SKM-1 treated with dmso at 0.1 percent for 144 hours (cell line): Measurements from ENCODE around the gene SDC3.

Experiments used
- DNase-seq: peaks from one replicate; lab custom pipeline; 2025; ENCODE audit not compliant: unreplicated experiment; lab: John Stamatoyannopoulos, UW

Gene SDC3

GRCh38 chr1:30905916-30906620 lies 2.5 kb downstream of the SDC3 start:
- DNase-seq, result no peak

DNA sequence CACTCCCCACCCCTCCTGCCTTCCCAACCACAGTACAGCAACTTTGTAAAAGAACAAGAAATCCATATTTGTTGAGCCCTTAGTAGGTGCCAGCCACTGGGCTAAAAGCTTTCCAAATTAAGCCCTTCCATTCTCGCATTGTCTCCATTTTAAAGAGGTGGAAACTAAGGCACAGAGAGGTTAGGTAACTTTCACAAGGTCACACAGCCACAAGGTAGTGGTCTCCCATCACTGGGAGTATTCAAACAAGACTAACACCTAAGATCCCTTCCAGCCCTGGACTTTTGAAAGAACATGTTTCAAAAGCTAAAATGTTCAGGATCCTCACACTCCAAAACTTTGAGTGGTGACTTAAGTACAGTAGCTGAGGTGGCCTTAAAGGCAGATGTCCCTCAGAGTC lies 3.2 kb downstream of the SDC3 start:
- no peak for DNase-seq

GRCh38 chr1:30904962-30905335 lies 3.6 kb downstream of the SDC3 start:
- no peak for DNase-seq

DNA sequence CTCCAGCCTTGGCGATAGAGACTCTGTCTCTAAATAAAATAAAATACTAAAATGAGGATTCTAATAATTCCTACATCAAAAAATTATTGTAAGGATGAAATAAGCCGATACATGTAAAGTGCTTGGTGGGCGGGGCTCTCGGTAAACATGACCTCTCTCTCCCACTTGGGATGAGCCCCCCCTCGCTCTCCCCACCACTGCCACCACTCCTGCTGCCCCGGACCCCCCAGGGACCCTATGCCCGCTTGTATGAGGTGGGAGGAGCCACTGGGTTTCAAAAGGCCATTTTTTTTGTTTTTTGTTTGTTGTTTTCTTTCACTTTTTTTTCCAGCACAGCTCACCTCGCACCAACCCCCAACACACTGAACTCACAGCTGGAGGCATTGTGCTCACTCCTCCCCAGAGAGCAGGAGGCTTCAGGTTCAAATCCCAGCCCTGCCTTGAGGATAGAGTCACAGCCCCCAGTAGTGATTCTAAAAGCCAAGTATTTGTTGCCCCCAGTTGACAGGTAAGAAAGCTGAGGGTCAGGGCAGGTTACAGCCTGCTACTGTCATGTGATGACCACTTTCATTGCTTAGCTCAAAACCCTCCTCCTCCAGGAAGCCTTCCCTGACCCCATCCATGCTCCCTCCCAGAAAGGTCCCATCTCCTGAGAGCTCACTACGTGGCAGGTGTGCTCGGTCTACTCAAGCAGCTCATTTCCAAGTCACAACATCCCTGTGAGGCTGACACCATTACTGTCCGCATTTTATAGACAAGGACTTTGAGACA lies 4.2 kb downstream of the SDC3 start:
- DNase-seq, result no peak

GRCh38 chr1:30903343-30904034 lies 5.1 kb downstream of the SDC3 start:
- no peak for DNase-seq

- no peak for DNase-seq
Measured at GRCh38 chr1:30902593-30903290, 5.8 kb downstream of the SDC3 start.

- DNase-seq, result no peak
Measured at GRCh38 chr1:30901798-30902581, 6.6 kb downstream of the SDC3 start.

- no peak for DNase-seq
Measured at GRCh38 chr1:30900931-30901560, 7.5 kb downstream of the SDC3 start.

- no peak for DNase-seq
Measured at GRCh38 chr1:30900486-30900885, 8.1 kb downstream of the SDC3 start.

GRCh38 chr1:30899577-30900389 lies 8.8 kb downstream of the SDC3 start:
- no peak for DNase-seq

GRCh38 chr1:30898031-30898815 lies 10.3 kb downstream of the SDC3 start:
- no peak for DNase-seq

GRCh38 chr1:30896905-30897304 lies 11.7 kb downstream of the SDC3 start:
- no peak for DNase-seq

- no peak for DNase-seq
Measured at GRCh38 chr1:30895944-30896660, 12.5 kb downstream of the SDC3 start.

- no peak for DNase-seq
Measured at GRCh38 chr1:30895382-30895943, 13.1 kb downstream of the SDC3 start.

DNA sequence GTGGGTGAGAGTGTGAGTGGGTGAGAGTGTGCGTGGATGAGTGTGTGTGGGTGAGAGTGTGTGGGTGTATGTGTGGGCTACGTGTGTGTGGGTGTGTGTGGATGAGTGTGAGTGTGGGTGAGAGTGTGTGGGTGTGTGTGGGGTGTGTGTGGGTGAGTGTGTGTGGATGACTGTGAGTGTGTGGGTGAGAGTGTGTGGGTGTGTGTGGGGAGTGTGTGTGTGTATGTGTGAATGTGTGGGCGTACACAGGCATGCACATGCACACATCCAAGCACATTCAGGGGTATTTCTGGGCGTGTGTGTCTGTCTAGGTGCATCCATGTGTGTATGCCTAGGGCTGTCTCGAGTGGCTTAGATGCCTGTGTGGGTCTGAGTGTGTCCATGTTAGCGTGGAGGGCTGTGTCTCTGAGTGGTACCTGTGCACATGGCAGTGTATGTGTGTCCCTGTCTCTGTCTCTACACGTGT lies 14.0 kb downstream of the SDC3 start:
- DNase-seq, result no peak

DNA sequence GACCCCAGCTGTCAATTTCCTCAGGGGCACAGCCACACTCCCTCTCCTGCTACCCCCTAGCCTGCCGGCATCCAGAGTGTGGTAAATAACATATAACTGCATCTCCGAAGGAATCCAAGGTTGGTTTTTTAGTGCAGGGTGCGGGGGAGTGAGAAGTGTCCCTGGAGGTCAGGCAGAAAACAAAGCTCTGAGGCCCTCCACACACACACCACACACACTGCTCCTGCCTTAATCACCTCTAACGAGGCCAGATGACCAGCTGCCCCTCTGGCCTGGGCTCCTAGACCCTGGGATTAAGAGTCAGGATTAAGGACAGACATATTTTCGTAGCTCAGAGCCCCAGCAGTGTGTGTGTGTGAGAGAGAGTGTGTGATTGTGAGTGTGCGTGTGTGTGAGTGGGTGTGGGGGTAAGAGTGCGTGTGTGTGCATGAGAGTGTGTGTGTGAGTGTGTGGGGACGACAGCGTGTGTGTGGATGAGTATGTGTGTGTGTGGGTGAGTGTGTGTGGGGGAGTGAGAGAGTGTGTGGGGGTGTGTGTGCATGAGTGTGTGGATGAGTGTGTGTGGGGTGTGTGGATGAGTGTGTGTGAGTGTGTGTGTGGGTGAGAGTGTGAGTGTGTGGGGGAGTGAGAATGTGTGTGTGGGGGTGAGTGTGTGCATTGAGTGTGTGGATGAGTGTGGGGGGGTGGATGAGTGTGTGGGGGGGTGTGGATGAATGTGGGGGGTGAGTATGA lies 14.6 kb downstream of the SDC3 start:
- no peak for DNase-seq

- no peak for DNase-seq
Measured at GRCh38 chr1:30892671-30893073, 15.9 kb downstream of the SDC3 start.
